HCT116 (cell line): ENCODE results near the gene CCL17.
A peak's percentile ranks its signal among the peaks of the same experiment; 100 is the strongest.

Source experiments
- ATF3 ChIP-seq: IDR thresholded peaks from 2 replicates; pipeline ENCODE4 v1.6.1; 2012
- CTCF ChIP-seq, 3 experiments: fragments of 200-600 bp in 1 of 3; sonication (generic) in 1 of 3; IDR thresholded peaks in 2 of 3; conservative IDR thresholded peaks in 1 of 3; 2 replicates each; pipeline ENCODE4 v1.5.1; 2012 to 2017; ENCODE audit warnings: low read depth in 2 of 3, low read length in 2 of 3, antibody characterized with exemption in 1 of 3, borderline replicate concordance in 1 of 3, control low read depth in 1 of 3, mild to moderate bottlenecking in 1 of 3, mixed read lengths in 1 of 3, mixed run types in 1 of 3, moderate library complexity in 1 of 3; ENCODE audit not compliant: insufficient read depth in 1 of 3
- EZH2 ChIP-seq: fragments of 200-600 bp; sonication (generic); IDR thresholded peaks from 2 replicates; pipeline ENCODE4 v1.6.1; 2017; ENCODE audit warnings: antibody characterized with exemption, mixed run types
- POLR2A ChIP-seq: IDR thresholded peaks from 2 replicates; pipeline ENCODE4 v1.7.0; 2011; ENCODE audit warnings: borderline replicate concordance; ENCODE audit not compliant: insufficient read depth, insufficient read length; ENCODE audit errors: extremely low read depth
- POLR2AphosphoS5 ChIP-seq: IDR thresholded peaks from 2 replicates; pipeline ENCODE4 v1.6.1; 2011; ENCODE audit warnings: mild to moderate bottlenecking, low read depth, low read length, moderate library complexity
- SIN3A ChIP-seq: IDR thresholded peaks from 2 replicates; pipeline ENCODE4 v1.6.1; 2012; ENCODE audit warnings: low read depth
- TCF7L2 ChIP-seq: IDR thresholded peaks from 2 replicates; pipeline ENCODE4 v1.7.0; 2011; ENCODE audit warnings: borderline replicate concordance, inconsistent platforms; ENCODE audit not compliant: insufficient read depth, insufficient read length; ENCODE audit errors: extremely low read depth
- ZBTB33 ChIP-seq: IDR thresholded peaks from 2 replicates; pipeline ENCODE4 v1.6.1; 2011; ENCODE audit warnings: mild to moderate bottlenecking, low read length, moderate library complexity; ENCODE audit not compliant: insufficient replicate concordance; ENCODE audit errors: extremely low read depth
- ZNF274 ChIP-seq: fragments of 200-500 bp; sonication (Bioruptor generic); IDR thresholded peaks from 2 replicates; pipeline ENCODE4 v1.6.1; 2014; ENCODE audit warnings: mild to moderate bottlenecking, low read depth, low read length, inconsistent platforms

- TF ChIP-seq CTCF (IDR thresholded peaks at IDR 0.05 in 2 of 3, conservative IDR thresholded peaks at IDR 0.05 in 1 of 3; ENCODE audit: borderline replicate concordance in 1 of 3, insufficient read depth in 1 of 3, low read depth in 2 of 3, low read length in 2 of 3), result peak; percentile 9 to 21 (median 21); a peak in 2 of 6 replicates
- TF ChIP-seq ZBTB33, result no peak
- TF ChIP-seq EZH2, result no peak
- no peak for TF ChIP-seq ZNF274
- no peak for TF ChIP-seq POLR2A
- no peak for TF ChIP-seq TCF7L2
- TF ChIP-seq POLR2AphosphoS5, result no peak
- no peak for TF ChIP-seq SIN3A
- no peak for TF ChIP-seq ATF3
These were observed 21.9 kb upstream of the CCL17 start for GRCh38 chr16:57382535-57383275.
